ENCODE results near the gene DGKH.
A peak's percentile ranks its signal among the peaks of the same experiment; 100 is the strongest.
"Not testable (repeated sequence)": the region's sequence is repeated elsewhere in the genome, so short reads cannot be mapped to it uniquely, and the experiment has no call there.

DGKH gene

DNA sequence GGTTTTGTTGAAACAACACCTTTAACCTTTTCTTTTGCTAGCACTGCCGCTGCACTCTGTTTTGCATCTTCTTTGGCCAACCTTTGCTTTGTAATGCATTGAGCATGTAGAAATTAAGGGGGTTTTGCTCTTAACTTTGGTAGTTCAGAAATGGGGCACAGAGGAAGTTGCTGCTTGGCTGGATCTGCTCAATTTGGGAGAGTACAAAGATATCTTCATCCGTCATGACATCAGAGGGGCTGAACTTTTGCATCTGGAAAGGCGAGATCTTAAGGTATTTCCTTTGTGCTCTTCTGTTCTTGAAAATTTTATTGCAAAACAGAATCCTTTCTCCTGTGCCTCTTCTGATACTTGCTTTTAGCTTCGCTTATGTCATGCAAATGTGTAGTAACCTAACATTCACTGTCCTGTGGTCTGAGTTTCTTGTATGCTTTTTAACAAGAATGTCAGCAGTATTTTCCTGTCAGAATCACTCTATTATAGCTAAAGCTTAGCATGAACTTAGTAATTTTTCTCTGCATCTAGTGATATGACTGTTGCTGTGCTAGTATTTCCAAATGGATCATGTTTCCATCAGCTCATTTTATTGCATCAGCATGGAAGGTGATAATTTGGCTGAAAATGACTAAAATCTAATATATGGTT lies 172.8 kb downstream of the DGKH start:
- no peaks in the 10 kb centered on the region for H3K9me3 ChIP-seq (ENCODE audit: control insufficient read depth, insufficient read depth, low read length)
- peak overlapping the region; percentile 10 for H3K9ac ChIP-seq (ENCODE audit: low read depth, low read length)
- H3K36me3 ChIP-seq (ENCODE audit: control insufficient read depth, insufficient read depth, low read length): no peaks in the 10 kb centered on the region

GRCh38 chr13:42223681-42224080 lies 175.2 kb downstream of the DGKH start:
- H3K4me1 ChIP-seq (ENCODE audit: control insufficient read depth, insufficient read depth, low read length): peaks cover 9% of the 10 kb centered on the region
- no peaks in the 10 kb centered on the region for H3K27me3 ChIP-seq (ENCODE audit: control insufficient read depth, insufficient read depth, low read length)
- H3K9ac ChIP-seq (ENCODE audit: low read depth, low read length): no peak overlapping the region
- H3K36me3 ChIP-seq (ENCODE audit: control insufficient read depth, insufficient read depth, low read length): no peaks in the 10 kb centered on the region
- H3K9me3 ChIP-seq (ENCODE audit: control insufficient read depth, insufficient read depth, low read length): no peaks in the 10 kb centered on the region
- H3K4me3 ChIP-seq (ENCODE audit: low read depth, low read length): no peak overlapping the region

More for the DNA sequence above, 172.8 kb downstream of the DGKH start:
- no peaks in the 10 kb centered on the region for H3K27me3 ChIP-seq (ENCODE audit: control insufficient read depth, insufficient read depth, low read length)
- H3K4me1 ChIP-seq (ENCODE audit: control insufficient read depth, insufficient read depth, low read length): peaks cover 9% of the 10 kb centered on the region
- no peak overlapping the region for H3K4me3 ChIP-seq (ENCODE audit: low read depth, low read length)

- Histone ChIP-seq H3K9me3 (ENCODE audit: control insufficient read depth, insufficient read depth, low read length) (no peaks in the 10 kb centered on the region), H3K9ac (ENCODE audit: low read depth, low read length) (no peak overlapping the region), H3K4me3 (ENCODE audit: low read depth, low read length) (no peak overlapping the region), H3K36me3 (ENCODE audit: control insufficient read depth, insufficient read depth, low read length) (no peaks in the 10 kb centered on the region), H3K27me3 (ENCODE audit: control insufficient read depth, insufficient read depth, low read length) (no peaks in the 10 kb centered on the region), H3K4me1 (ENCODE audit: control insufficient read depth, insufficient read depth, low read length) (peaks cover 13% of the 10 kb centered on the region)
Measured at GRCh38 chr13:42225051-42225450, 176.6 kb downstream of the DGKH start.

DNA sequence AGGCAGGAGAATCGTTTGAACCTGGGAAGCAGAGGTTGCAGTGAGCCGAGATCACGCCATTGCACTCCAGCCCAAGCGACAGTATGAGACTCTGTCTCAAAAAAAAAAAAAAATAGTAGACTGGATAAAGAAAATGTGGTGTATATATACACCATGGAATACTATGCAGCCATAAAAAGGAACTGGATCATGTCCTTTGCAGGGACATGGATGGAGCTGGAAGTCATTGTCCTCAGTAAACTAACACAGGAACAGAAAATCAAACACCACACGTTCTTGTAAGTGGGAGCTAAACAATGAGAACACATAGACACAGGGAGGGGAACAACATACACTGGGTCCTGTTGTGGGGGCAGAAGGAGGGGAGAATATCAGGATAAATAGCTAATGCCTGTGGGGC lies 178.3 kb downstream of the DGKH start:
- not testable (repeated sequence) for H3K36me3 ChIP-seq (ENCODE audit: control insufficient read depth, insufficient read depth, low read length)

GRCh38 chr13:42228527-42228926 lies 180.1 kb downstream of the DGKH start:
- H3K4me3 ChIP-seq (ENCODE audit: low read depth, low read length): no peak overlapping the region

More for the DNA sequence above, 178.3 kb downstream of the DGKH start:
- H3K4me1 ChIP-seq (ENCODE audit: control insufficient read depth, insufficient read depth, low read length); H3K9ac ChIP-seq (ENCODE audit: low read depth, low read length); H3K27me3 ChIP-seq (ENCODE audit: control insufficient read depth, insufficient read depth, low read length); H3K4me3 ChIP-seq (ENCODE audit: low read depth, low read length); H3K9me3 ChIP-seq (ENCODE audit: control insufficient read depth, insufficient read depth, low read length): not testable (repeated sequence)

GRCh38 chr13:42229287-42229686 lies 180.8 kb downstream of the DGKH start:
- H3K4me1 ChIP-seq (ENCODE audit: control insufficient read depth, insufficient read depth, low read length): peaks cover 3% of the 10 kb centered on the region
- H3K27me3 ChIP-seq (ENCODE audit: control insufficient read depth, insufficient read depth, low read length): no peaks in the 10 kb centered on the region
- no peak overlapping the region for H3K4me3 ChIP-seq (ENCODE audit: low read depth, low read length)
- H3K36me3 ChIP-seq (ENCODE audit: control insufficient read depth, insufficient read depth, low read length): no peaks in the 10 kb centered on the region
- no peak overlapping the region for H3K9ac ChIP-seq (ENCODE audit: low read depth, low read length)
- no peaks in the 10 kb centered on the region for H3K9me3 ChIP-seq (ENCODE audit: control insufficient read depth, insufficient read depth, low read length)

More at GRCh38 chr13:42228527-42228926, 180.1 kb downstream of the DGKH start:
- Histone ChIP-seq H3K9me3 (ENCODE audit: control insufficient read depth, insufficient read depth, low read length) (no peaks in the 10 kb centered on the region), H3K9ac (ENCODE audit: low read depth, low read length) (no peak overlapping the region), H3K4me1 (ENCODE audit: control insufficient read depth, insufficient read depth, low read length) (peaks cover 3% of the 10 kb centered on the region), H3K27me3 (ENCODE audit: control insufficient read depth, insufficient read depth, low read length) (no peaks in the 10 kb centered on the region), H3K36me3 (ENCODE audit: control insufficient read depth, insufficient read depth, low read length) (no peaks in the 10 kb centered on the region)

DNA sequence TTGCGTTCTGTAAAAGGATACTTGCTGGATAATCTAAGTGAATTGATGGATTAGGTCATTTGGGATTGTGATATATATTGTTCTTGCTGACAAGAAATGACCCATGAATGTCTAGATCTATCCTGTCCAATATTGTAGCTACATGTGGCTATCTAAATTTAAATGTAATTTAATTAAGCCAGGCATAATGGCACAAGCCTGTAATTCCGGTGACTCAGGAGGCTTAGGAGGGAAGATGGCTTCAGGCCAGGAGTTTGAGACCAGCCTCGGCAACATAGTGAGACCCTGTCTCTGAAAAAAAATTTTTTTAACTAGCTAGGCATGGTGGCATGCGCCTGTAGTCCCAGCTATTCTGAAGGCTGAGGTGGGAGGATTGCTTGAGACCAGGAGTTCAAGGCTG lies 184.2 kb downstream of the DGKH start:
- Histone ChIP-seq H3K9me3 (ENCODE audit: control insufficient read depth, insufficient read depth, low read length) (no peaks in the 10 kb centered on the region), H3K4me1 (ENCODE audit: control insufficient read depth, insufficient read depth, low read length) (peaks cover 3% of the 10 kb centered on the region), H3K9ac (ENCODE audit: low read depth, low read length) (no peak overlapping the region), H3K36me3 (ENCODE audit: control insufficient read depth, insufficient read depth, low read length) (no peaks in the 10 kb centered on the region), H3K27me3 (ENCODE audit: control insufficient read depth, insufficient read depth, low read length) (no peaks in the 10 kb centered on the region), H3K4me3 (ENCODE audit: low read depth, low read length) (no peak overlapping the region)

DNA sequence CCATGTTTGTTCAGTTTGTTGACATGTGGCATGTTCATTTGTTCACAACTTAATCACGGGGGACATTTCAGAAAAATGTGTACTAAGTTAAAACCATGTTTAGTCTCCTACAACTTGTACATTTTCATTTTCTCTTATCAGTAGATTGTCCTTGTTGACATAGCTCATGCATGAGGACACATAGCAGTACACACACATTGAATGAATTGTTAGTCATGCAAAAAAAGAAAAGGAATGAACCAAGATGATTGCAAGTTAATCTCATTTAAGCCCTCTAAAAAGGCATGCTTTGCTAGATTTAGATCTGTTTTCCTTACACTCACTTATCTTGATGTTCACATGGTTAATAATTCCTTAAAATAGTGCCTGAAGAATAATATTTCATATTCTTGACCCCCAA lies 185.3 kb downstream of the DGKH start:
- Histone ChIP-seq H3K4me3 (ENCODE audit: low read depth, low read length) (no peak overlapping the region), H3K27me3 (ENCODE audit: control insufficient read depth, insufficient read depth, low read length) (no peaks in the 10 kb centered on the region), H3K36me3 (ENCODE audit: control insufficient read depth, insufficient read depth, low read length) (no peaks in the 10 kb centered on the region)

DNA sequence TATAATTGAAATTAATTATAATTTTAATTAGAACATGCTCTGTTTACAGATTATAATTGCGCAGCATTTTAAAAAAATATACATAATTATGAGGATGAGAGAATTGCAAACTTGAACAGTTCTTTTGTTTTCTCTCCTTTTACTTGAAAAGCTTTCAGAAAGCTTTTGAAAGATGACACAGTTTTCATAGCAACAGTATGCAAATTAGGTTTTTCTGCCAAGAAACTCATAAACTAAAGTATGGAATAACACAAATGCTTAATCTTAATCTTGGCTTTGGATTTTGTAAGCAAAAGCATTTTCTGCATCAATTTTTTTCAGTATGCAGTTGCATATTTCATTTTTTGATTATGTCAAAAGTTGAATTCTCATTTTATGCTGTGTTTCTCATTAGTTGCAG lies 190.7 kb downstream of the DGKH start:
- Histone ChIP-seq H3K27me3 (ENCODE audit: control insufficient read depth, insufficient read depth, low read length) (no peaks in the 10 kb centered on the region), H3K4me3 (ENCODE audit: low read depth, low read length) (no peak overlapping the region), H3K9me3 (ENCODE audit: control insufficient read depth, insufficient read depth, low read length) (no peaks in the 10 kb centered on the region), H3K9ac (ENCODE audit: low read depth, low read length) (no peak overlapping the region), H3K4me1 (ENCODE audit: control insufficient read depth, insufficient read depth, low read length) (no peaks in the 10 kb centered on the region), H3K36me3 (ENCODE audit: control insufficient read depth, insufficient read depth, low read length) (no peaks in the 10 kb centered on the region)

More for the DNA sequence above, 185.3 kb downstream of the DGKH start:
- Histone ChIP-seq H3K4me1 (ENCODE audit: control insufficient read depth, insufficient read depth, low read length) (peaks cover 3% of the 10 kb centered on the region), H3K9ac (ENCODE audit: low read depth, low read length) (no peak overlapping the region), H3K9me3 (ENCODE audit: control insufficient read depth, insufficient read depth, low read length) (no peaks in the 10 kb centered on the region)

GRCh38 chr13:42239644-42240043 lies 191.2 kb downstream of the DGKH start:
- Histone ChIP-seq H3K9me3 (ENCODE audit: control insufficient read depth, insufficient read depth, low read length) (no peaks in the 10 kb centered on the region), H3K27me3 (ENCODE audit: control insufficient read depth, insufficient read depth, low read length) (no peaks in the 10 kb centered on the region), H3K9ac (ENCODE audit: low read depth, low read length) (no peak overlapping the region), H3K4me3 (ENCODE audit: low read depth, low read length) (no peak overlapping the region), H3K36me3 (ENCODE audit: control insufficient read depth, insufficient read depth, low read length) (no peaks in the 10 kb centered on the region), H3K4me1 (ENCODE audit: control insufficient read depth, insufficient read depth, low read length) (no peaks in the 10 kb centered on the region)

GRCh38 chr13:42246541-42246940 lies 198.1 kb downstream of the DGKH start:
- Histone ChIP-seq H3K4me3 (ENCODE audit: low read depth, low read length) (no peak overlapping the region), H3K4me1 (ENCODE audit: control insufficient read depth, insufficient read depth, low read length) (no peaks in the 10 kb centered on the region), H3K27me3 (ENCODE audit: control insufficient read depth, insufficient read depth, low read length) (no peaks in the 10 kb centered on the region), H3K9me3 (ENCODE audit: control insufficient read depth, insufficient read depth, low read length) (no peaks in the 10 kb centered on the region), H3K36me3 (ENCODE audit: control insufficient read depth, insufficient read depth, low read length) (no peaks in the 10 kb centered on the region), H3K9ac (ENCODE audit: low read depth, low read length) (no peak overlapping the region)

DNA sequence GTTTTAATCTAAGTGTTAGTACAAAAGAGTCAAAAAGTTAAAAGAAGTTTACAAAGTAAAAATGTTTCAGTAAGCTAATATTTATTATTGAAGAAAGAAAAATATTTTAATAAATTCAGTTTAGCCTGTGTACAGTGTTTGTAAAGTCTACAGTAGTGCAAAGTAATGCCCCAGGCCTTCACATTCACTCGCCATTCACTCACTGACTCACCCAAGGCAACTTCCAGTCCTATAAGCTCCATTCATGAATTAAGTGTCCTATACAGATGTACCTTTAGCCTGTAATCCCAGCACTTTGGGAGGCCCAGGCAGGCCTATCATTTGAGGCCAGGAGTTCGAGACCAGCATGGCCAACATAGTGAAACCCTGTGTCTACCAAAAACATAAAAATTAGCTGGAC lies 199.4 kb downstream of the DGKH start:
- H3K36me3 ChIP-seq (ENCODE audit: control insufficient read depth, insufficient read depth, low read length): no peaks in the 10 kb centered on the region
- no peaks in the 10 kb centered on the region for H3K9me3 ChIP-seq (ENCODE audit: control insufficient read depth, insufficient read depth, low read length)
- H3K9ac ChIP-seq (ENCODE audit: low read depth, low read length): no peak overlapping the region
- no peaks in the 10 kb centered on the region for H3K27me3 ChIP-seq (ENCODE audit: control insufficient read depth, insufficient read depth, low read length)
- no peaks in the 10 kb centered on the region for H3K4me1 ChIP-seq (ENCODE audit: control insufficient read depth, insufficient read depth, low read length)
- no peak overlapping the region for H3K4me3 ChIP-seq (ENCODE audit: low read depth, low read length)
